Cardiac ventricle fibroblast (primary cell): ENCODE data around the gene SULT1A2. TPM values are rescaled to one million over a fixed set of nuclear protein-coding genes. Genes with fewer than 3 reads are reported as not detected.

ENCODE experiments used
- total RNA-seq: library from RNA; depleted of rRNA; stranded (reverse); fragments of >200 nt; gene quantifications from 2 replicates; pipeline ENCODE4 v1.2.3, GENCODE V29; 2015

SULT1A2 gene
- 2.7 and 3.1 TPM in 2 replicates for total RNA-seq

DNA sequence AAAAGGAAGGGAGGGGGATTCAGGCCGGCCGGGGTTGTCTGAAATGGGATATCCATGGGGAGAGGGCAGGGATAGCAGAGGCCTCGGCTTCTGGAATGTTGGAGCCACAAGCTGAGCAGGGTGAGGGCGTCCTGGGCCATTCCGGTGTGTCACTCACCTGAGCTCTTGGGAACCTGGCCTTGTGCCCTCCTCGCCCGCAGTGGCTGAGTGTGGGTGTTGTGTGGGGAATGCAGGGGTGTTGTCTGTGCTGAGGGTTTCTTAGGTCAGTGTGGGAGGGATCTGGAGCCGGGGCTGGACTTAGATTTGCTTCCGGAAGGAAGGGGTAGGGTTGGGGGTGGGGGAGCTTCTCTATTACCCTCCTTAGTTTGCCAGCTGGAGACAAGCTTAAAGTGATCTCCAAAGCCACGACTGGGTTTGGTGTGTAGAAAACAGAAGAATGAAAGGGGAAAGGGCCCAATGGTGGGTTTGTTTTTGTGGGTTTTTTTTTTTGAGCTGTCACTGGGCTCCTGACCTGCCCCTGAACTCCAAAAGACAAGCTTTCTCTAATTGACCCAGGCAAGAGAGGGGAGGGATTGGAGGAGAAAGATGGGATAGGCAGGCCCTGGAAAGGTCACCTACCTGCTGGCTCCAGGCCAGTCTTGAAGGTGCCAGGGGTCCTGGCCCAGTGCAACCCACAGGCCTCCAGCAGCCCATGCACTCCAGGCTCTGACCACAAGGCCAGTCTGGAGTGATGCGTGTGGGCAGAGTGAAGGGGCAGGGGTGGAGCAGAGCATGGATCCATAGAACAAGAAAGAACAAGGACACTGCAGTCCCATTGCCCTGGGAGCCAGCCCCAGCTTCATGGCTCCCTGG is at the start of gene SULT1A2:
Gene SULT1A2 (minus strand): TSS at position 211 of the 852 bp plus-strand sequence. CDS start 1,120 bp downstream, outside the sequence.

DNA sequence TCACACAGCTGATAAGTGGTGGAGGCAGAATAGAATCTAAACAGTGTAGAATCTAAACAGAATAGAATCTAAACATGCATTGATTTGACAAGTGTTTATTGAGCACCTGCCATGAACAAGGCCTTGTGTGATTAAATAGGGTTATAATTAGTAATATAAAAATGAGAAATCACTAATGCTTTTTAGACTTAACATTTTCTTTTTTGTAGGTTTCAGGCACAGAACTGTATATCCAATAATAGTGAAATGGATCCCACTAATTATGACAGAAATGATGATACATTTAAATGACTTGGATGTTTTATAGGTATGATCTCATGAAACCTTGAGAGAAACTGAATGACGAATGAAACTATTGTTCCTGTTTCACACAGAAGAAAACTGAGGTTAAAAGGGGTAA is 40.9 kb upstream of the SULT1A2 start, which contains the start of gene NPIPB8:
Gene NPIPB8 (plus strand): TSS at position 301 of the 400 bp plus-strand sequence. CDS start 296 bp downstream, outside the sequence.

GRCh38 chr16:28609631-28610594 is 13.1 kb upstream of the SULT1A2 start, which contains the start of gene SULT1A1:
Gene SULT1A1, minus strand, starts transcription at chr16:28610044. Its CDS starts 1,189 bp downstream, at chr16:28608855.

DNA sequence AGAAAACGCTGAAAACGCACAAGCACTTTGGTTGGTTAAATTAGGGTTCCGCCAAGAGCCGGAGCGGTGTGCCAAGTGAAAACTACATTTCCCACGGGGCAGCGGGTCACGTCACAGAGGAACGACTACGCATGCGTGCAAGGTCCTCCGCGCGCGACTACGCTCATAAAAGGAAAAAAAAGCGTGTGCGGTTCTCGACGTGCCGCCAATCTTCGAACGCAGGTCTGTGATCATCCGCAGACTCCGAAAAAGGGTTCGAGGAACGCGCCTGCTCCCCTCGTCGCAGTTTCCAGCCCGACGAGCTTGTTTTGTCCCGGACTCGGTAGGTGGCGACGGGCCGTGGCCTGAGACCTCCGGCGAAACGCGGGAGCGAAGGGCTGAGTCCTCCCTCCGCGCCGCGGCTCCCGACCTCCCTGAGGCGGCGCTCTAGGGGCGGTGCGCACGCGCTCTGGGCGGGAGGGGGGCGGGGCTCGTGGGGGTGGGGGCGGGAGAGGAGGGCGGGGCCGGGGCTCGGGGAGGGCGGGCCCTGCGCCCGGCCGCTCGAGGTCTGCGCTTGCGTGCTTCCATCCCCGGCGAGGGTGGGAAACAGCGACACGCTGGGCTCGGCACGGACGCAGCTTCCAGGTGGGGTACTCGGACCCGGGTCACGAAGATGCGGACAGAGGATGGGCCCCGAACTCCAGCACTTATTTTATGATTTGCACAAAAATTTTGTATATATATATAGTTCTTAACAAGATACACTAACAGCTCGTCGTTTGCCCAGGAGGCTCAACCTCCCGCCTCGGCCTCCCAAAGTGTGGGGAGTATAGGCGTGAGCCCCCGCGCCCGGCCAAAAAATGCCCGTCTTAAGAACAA is 42.8 kb downstream of the SULT1A2 start, which contains the start of gene SGF29:
Gene SGF29 (plus strand): TSS at position 145 of the 858 bp plus-strand sequence. CDS start 27,150 bp downstream, outside the sequence.

Other genes starting within 250 kb of the SULT1A2 start
- gene NPIPB6, start 233.5 kb downstream of the SULT1A2 start, total RNA-seq, result 0.06 TPM in 1 of 2 replicates, not detected in the other
- 192 and 243 TPM in 2 replicates for gene EIF3CL, start 193.2 kb downstream of the SULT1A2 start, total RNA-seq
- not detected in 2 replicates for gene NPIPB7, start 124.7 kb downstream of the SULT1A2 start, total RNA-seq
- gene CLN3, start 105.0 kb downstream of the SULT1A2 start, total RNA-seq, result 14.1 and 19.2 TPM in 2 replicates
- gene APOBR, start 102.4 kb downstream of the SULT1A2 start, total RNA-seq, result not detected in 2 replicates
- gene IL27, start 90.2 kb downstream of the SULT1A2 start, total RNA-seq, result not detected in 2 replicates
- gene NUPR1, start 58.1 kb downstream of the SULT1A2 start, total RNA-seq, result 40.7 and 57.5 TPM in 2 replicates
- 11.8 and 13.4 TPM in 2 replicates for gene SGF29, start 43.1 kb downstream of the SULT1A2 start, total RNA-seq
- gene SULT1A1, start 13.0 kb upstream of the SULT1A2 start, total RNA-seq, result 28.6 and 35.3 TPM in 2 replicates
- 0.06 TPM in 1 of 2 replicates, not detected in the other for gene NPIPB8, start 41.0 kb upstream of the SULT1A2 start, total RNA-seq
- gene EIF3C, start 114.4 kb upstream of the SULT1A2 start, total RNA-seq, result 304 and 379 TPM in 2 replicates
- 1.0 TPM in 1 of 2 replicates, not detected in the other for gene NPIPB9, start 154.7 kb upstream of the SULT1A2 start, total RNA-seq
- gene ATXN2L, start 225.9 kb upstream of the SULT1A2 start, total RNA-seq, result 51.1 and 69.8 TPM in 2 replicates
- gene TUFM, start 249.3 kb upstream of the SULT1A2 start, total RNA-seq, result 116 and 129 TPM in 2 replicates